CD4-positive, alpha-beta T cell (primary cell): ENCODE measurements around the gene GSTA3. TPM values are rescaled to one million over a fixed set of nuclear protein-coding genes. Genes with fewer than 3 reads are reported as not detected.

Source experiments
- ATAC-seq: fragments of 200-7000 bp; cut with Tn5 transposase; one replicate; pipeline ENCODE4 v1.10.0; 2022; ENCODE audit warnings: mild to moderate bottlenecking; ENCODE audit not compliant: poor library complexity
- CTCF ChIA-PET: fragments of 350-600 bp; sonication (Branson Sonifier 250); formaldehyde crosslinking; loops from one replicate; lab custom pipeline; 2021; ENCODE audit warnings: antibody characterized with exemption, inconsistent platforms; lab: Charles Lee
- POLR2A ChIA-PET: fragments of 350-600 bp; sonication (Branson Sonifier 250); formaldehyde crosslinking; loops from one replicate; lab custom pipeline; 2021; ENCODE audit warnings: antibody characterized with exemption, inconsistent platforms; lab: Charles Lee
- DNase-seq, 14 experiments: peaks; one replicate each; pipeline ENCODE4 v3.0.0-alpha.2; 2013 to 2020; ENCODE audit warnings: mixed read lengths in 2 of 14
- H3K27ac ChIP-seq, 2 donors: one replicate each; pipeline versions ENCODE4 v1.5.1 to v1.7.0; 2013; ENCODE audit warnings: low read length in 2 of 2, low read depth in 1 of 2, mild to moderate bottlenecking in 1 of 2
- H3K27me3 ChIP-seq, 2 experiments: 1 replicate in 1 of 2; 2 replicates in 1 of 2; pipeline versions ENCODE4 v1.6.1 to v1.7.0; 2013; ENCODE audit warnings: low read length in 2 of 2, control low read depth in 1 of 2, mild to moderate bottlenecking in 1 of 2, moderate library complexity in 1 of 2; ENCODE audit not compliant: insufficient read depth in 2 of 2, control insufficient read depth in 1 of 2
- H3K36me3 ChIP-seq: one replicate; pipeline ENCODE4 v1.6.1; 2013; ENCODE audit warnings: low read length, control low read depth; ENCODE audit not compliant: insufficient read depth
- H3K4me1 ChIP-seq: one replicate; pipeline ENCODE4 v1.6.1; 2013; ENCODE audit warnings: low read length, control low read depth; ENCODE audit not compliant: insufficient read depth
- H3K4me3 ChIP-seq: one replicate; pipeline ENCODE4 v1.5.1; 2013; ENCODE audit warnings: mild to moderate bottlenecking, low read length, moderate library complexity
- H3K9me3 ChIP-seq, 2 experiments: 1 replicate in 1 of 2; 2 replicates in 1 of 2; pipeline versions ENCODE4 v1.6.1 to v1.7.0; 2013; ENCODE audit warnings: low read length in 2 of 2, mild to moderate bottlenecking in 2 of 2, control low read depth in 1 of 2, moderate library complexity in 1 of 2; ENCODE audit not compliant: control insufficient read depth in 1 of 2, insufficient read depth in 1 of 2
- H3K27ac Mint-ChIP-seq: one replicate; pipeline ENCODE4 v1.8.0; 2020; ENCODE audit warnings: mixed read lengths
- H3K27me3 Mint-ChIP-seq: one replicate; pipeline ENCODE4 v1.8.0; 2021; ENCODE audit warnings: mixed read lengths
- H3K36me3 Mint-ChIP-seq: one replicate; pipeline ENCODE4 v1.8.0; 2021; ENCODE audit warnings: low read depth, mixed read lengths
- H3K4me1 Mint-ChIP-seq: one replicate; pipeline ENCODE4 v1.8.0; 2021; ENCODE audit warnings: low read depth, mixed read lengths
- H3K4me3 Mint-ChIP-seq: one replicate; pipeline ENCODE4 v1.8.0; 2020; ENCODE audit warnings: mild to moderate bottlenecking, mixed read lengths
- H3K9me3 Mint-ChIP-seq: one replicate; pipeline ENCODE4 v1.8.0; 2020; ENCODE audit warnings: mixed read lengths
- CTCF ChIP-seq: fragments of 200-600 bp; IDR thresholded peaks from one replicate; pipeline ENCODE4 v1.8.0; 2022; ENCODE audit warnings: antibody characterized with exemption, mild to moderate bottlenecking
- intact Hi-C, 2 experiments: fragments of 100-400 bp; cut with DNase I in 1 of 2; cut with micrococcal nuclease in 1 of 2; formaldehyde crosslinking; loops; one replicate each; pipeline versions ENCODE4 v1.15.1 to v1.9.0; 2023 to 2025; cut with DNase I, micrococcal nuclease
- total RNA-seq, 174 experiments: library from RNA in 2 of 174; stranded (reverse) in 2 of 174; gene quantifications; one replicate each; pipeline ENCODE4 v1.2.3 and lab custom pipeline; 2021 to 2026

Gene GSTA3
- total RNA-seq, 2 experiments from 2014 or later, result not detected

- no peak overlapping the region for H3K4me3 ChIP-seq
- H3K27ac ChIP-seq, result no peak overlapping the region
- TF ChIP-seq CTCF, result no peak
- H3K27me3 ChIP-seq, result no peaks in the 10 kb centered on the region
- H3K27ac Mint-ChIP-seq, result no peak overlapping the region
- no peaks in the 10 kb centered on the region for H3K9me3 Mint-ChIP-seq
- H3K9me3 ChIP-seq, result no peaks in the 10 kb centered on the region
- H3K36me3 ChIP-seq, result no peaks in the 10 kb centered on the region
- no peak for DNase-seq
- ChIA-PET CTCF (interaction anchor here (0.7 kb wide), 1 partner anchor 19 kb away, joined by 3 read pairs; no protein-coding TSS in a partner anchor), POLR2A (no interaction called here)
- intact Hi-C loops, result no loop called here
- H3K4me1 ChIP-seq, result no peaks in the 10 kb centered on the region
- no peaks in the 10 kb centered on the region for H3K4me1 Mint-ChIP-seq
- no peak overlapping the region for H3K4me3 Mint-ChIP-seq
- H3K27me3 Mint-ChIP-seq, result no peaks in the 10 kb centered on the region
- H3K36me3 Mint-ChIP-seq, result no peaks in the 10 kb centered on the region
- ATAC-seq, result no peak
Observed at GRCh38 chr6:52890018-52890417, 19.5 kb downstream of the GSTA3 start.

- H3K27ac Mint-ChIP-seq, result no peak overlapping the region
- POLR2A ChIA-PET, result no interaction called here
- H3K36me3 ChIP-seq, result no peaks in the 10 kb centered on the region
- no peak for ATAC-seq
- H3K4me1 ChIP-seq, result no peaks in the 10 kb centered on the region
- no peak overlapping the region for H3K4me3 Mint-ChIP-seq
- H3K4me3 ChIP-seq, result no peak overlapping the region
- intact Hi-C loops, result no loop called here
- H3K4me1 Mint-ChIP-seq, result no peaks in the 10 kb centered on the region
- no peak for TF ChIP-seq CTCF
- H3K27me3 ChIP-seq, result no peaks in the 10 kb centered on the region
- CTCF ChIA-PET, result no interaction called here
- no peaks in the 10 kb centered on the region for H3K36me3 Mint-ChIP-seq
- no peaks in the 10 kb centered on the region for H3K9me3 Mint-ChIP-seq
- no peaks in the 10 kb centered on the region for H3K27me3 Mint-ChIP-seq
- DNase-seq, result no peak
- H3K9me3 ChIP-seq, result no peaks in the 10 kb centered on the region
- H3K27ac ChIP-seq, result no peak overlapping the region
Observed at GRCh38 chr6:52887910-52888524, 21.5 kb downstream of the GSTA3 start.

GRCh38 chr6:52881996-52882841 is 27.3 kb downstream of the GSTA3 start:
- DNase-seq (peak; percentile 42 to 82 (median 52)), ATAC-seq (peak; percentile 99)
- no peak overlapping the region for H3K27ac ChIP-seq
- no peak overlapping the region for H3K27ac Mint-ChIP-seq
- CTCF ChIA-PET, result no interaction called here
- intact Hi-C loops, result loop anchor here (5.0 kb wide), 2 partner anchors 115 to 485 kb away; partner anchors contain the start of gene GSTA4 (in 2 of the 2)
- no peaks in the 10 kb centered on the region for H3K4me1 Mint-ChIP-seq
- no peaks in the 10 kb centered on the region for H3K36me3 ChIP-seq
- H3K27me3 ChIP-seq, result no peaks in the 10 kb centered on the region
- peak; percentile 91 for TF ChIP-seq CTCF
- no peaks in the 10 kb centered on the region for H3K9me3 Mint-ChIP-seq
- H3K36me3 Mint-ChIP-seq, result no peaks in the 10 kb centered on the region
- H3K4me1 ChIP-seq, result peaks cover 6% of the 10 kb centered on the region
- peak overlapping the region; percentile 59 for H3K4me3 ChIP-seq
- no peaks in the 10 kb centered on the region for H3K27me3 Mint-ChIP-seq
- peak overlapping the region; percentile 83 for H3K4me3 Mint-ChIP-seq
- POLR2A ChIA-PET, result no interaction called here
- no peaks in the 10 kb centered on the region for H3K9me3 ChIP-seq
